GM12872 (cell line): ENCODE results near the gene CCND1.

Experiments
- CTCF ChIP-seq: IDR thresholded peaks from 3 replicates; pipeline ENCODE4 v1.5.1; 2011; ENCODE audit warnings: low read depth, mild to moderate bottlenecking, low read length, moderate library complexity; ENCODE audit not compliant: insufficient read depth

CCND1 gene

GRCh38 chr11:69697861-69698260 lies 56.9 kb downstream of the CCND1 start:
- no peak for TF ChIP-seq CTCF

- TF ChIP-seq CTCF, result no peak
These were observed 57.4 kb downstream of the CCND1 start for GRCh38 chr11:69698362-69698761.

- no peak for TF ChIP-seq CTCF
These were observed 58.3 kb downstream of the CCND1 start for GRCh38 chr11:69699213-69699612.

GRCh38 chr11:69700278-69701140 lies 59.6 kb downstream of the CCND1 start:
- no peak for TF ChIP-seq CTCF

- no peak for TF ChIP-seq CTCF
These were observed 61.3 kb downstream of the CCND1 start for GRCh38 chr11:69702239-69702691.

- no peak for TF ChIP-seq CTCF
These were observed 62.0 kb downstream of the CCND1 start for GRCh38 chr11:69702769-69703452.

GRCh38 chr11:69703453-69703767 lies 62.5 kb downstream of the CCND1 start:
- TF ChIP-seq CTCF, result no peak
